ENCODE data around the gene AGAP2. TPM values are rescaled to one million over a fixed set of nuclear protein-coding genes. Genes with fewer than 3 reads are reported as not detected.

The AGAP2 gene
- polyA plus RNA-seq, 1 experiment = 0.05 TPM

- ChIA-PET POLR2A (no interaction called here), CTCF (interaction anchor here (1.4 kb wide), 1 partner anchor 16 kb away, joined by 4 read pairs; no protein-coding TSS in a partner anchor)
- TF ChIP-seq, protein P1, sequence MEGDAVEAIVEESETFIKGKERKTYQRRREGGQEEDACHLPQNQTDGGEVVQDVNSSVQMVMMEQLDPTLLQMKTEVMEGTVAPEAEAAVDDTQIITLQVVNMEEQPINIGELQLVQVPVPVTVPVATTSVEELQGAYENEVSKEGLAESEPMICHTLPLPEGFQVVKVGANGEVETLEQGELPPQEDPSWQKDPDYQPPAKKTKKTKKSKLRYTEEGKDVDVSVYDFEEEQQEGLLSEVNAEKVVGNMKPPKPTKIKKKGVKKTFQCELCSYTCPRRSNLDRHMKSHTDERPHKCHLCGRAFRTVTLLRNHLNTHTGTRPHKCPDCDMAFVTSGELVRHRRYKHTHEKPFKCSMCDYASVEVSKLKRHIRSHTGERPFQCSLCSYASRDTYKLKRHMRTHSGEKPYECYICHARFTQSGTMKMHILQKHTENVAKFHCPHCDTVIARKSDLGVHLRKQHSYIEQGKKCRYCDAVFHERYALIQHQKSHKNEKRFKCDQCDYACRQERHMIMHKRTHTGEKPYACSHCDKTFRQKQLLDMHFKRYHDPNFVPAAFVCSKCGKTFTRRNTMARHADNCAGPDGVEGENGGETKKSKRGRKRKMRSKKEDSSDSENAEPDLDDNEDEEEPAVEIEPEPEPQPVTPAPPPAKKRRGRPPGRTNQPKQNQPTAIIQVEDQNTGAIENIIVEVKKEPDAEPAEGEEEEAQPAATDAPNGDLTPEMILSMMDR (IDR thresholded peaks at IDR 0.05; ENCODE audit: insufficient read depth, low read depth, low read length) = no peak
- Histone ChIP-seq H3K27me3 (ENCODE audit: control insufficient read depth, insufficient read depth, low read length) (peaks cover 36% of the 10 kb centered on the region), H3K4me3 (ENCODE audit: low read depth, low read length) (no peak overlapping the region), H3K36me3 (ENCODE audit: control insufficient read depth, insufficient read depth, low read length) (peaks cover 5% of the 10 kb centered on the region)
- no peak for DNase-seq (ENCODE audit: low read depth)
These were observed 3.5 kb upstream of the AGAP2 start for GRCh38 chr12:57741844-57742738.

GRCh38 chr12:57741413-57741789 lies 2.9 kb upstream of the AGAP2 start:
- TF ChIP-seq, protein P1 (IDR thresholded peaks at IDR 0.05; ENCODE audit: insufficient read depth, low read depth, low read length) = no peak
- no peak for DNase-seq (ENCODE audit: low read depth)
- ChIA-PET CTCF (interaction anchor here (1.4 kb wide), 1 partner anchor 15 kb away, joined by 4 read pairs; no protein-coding TSS in a partner anchor), POLR2A (no interaction called here)
- H3K4me3 ChIP-seq (ENCODE audit: low read depth, low read length) = no peak overlapping the region
- H3K36me3 ChIP-seq (ENCODE audit: control insufficient read depth, insufficient read depth, low read length) = peaks cover under 1% of the 10 kb centered on the region; the same call in 1 of the 2 replicates
- peaks cover 43% of the 10 kb centered on the region for H3K27me3 ChIP-seq (ENCODE audit: control insufficient read depth, insufficient read depth, low read length)

- Histone ChIP-seq H3K36me3 (ENCODE audit: control insufficient read depth, insufficient read depth, low read length) (no peaks in the 10 kb centered on the region), H3K4me3 (ENCODE audit: low read depth, low read length) (no peak overlapping the region), H3K27me3 (ENCODE audit: control insufficient read depth, insufficient read depth, low read length) (peaks cover 45% of the 10 kb centered on the region)
- TF ChIP-seq, protein P1 (IDR thresholded peaks at IDR 0.05; ENCODE audit: insufficient read depth, low read depth, low read length) = no peak
- DNase-seq (ENCODE audit: low read depth) = no peak
- ChIA-PET POLR2A (no interaction called here), CTCF (interaction anchor here (0.6 to 1.8 kb wide), 4 partner anchors 10 to 148 kb away, joined by 3 to 5 read pairs (median 4); no protein-coding TSS in a partner anchor)
These were observed 2.3 kb upstream of the AGAP2 start for GRCh38 chr12:57740656-57741412.

DNA sequence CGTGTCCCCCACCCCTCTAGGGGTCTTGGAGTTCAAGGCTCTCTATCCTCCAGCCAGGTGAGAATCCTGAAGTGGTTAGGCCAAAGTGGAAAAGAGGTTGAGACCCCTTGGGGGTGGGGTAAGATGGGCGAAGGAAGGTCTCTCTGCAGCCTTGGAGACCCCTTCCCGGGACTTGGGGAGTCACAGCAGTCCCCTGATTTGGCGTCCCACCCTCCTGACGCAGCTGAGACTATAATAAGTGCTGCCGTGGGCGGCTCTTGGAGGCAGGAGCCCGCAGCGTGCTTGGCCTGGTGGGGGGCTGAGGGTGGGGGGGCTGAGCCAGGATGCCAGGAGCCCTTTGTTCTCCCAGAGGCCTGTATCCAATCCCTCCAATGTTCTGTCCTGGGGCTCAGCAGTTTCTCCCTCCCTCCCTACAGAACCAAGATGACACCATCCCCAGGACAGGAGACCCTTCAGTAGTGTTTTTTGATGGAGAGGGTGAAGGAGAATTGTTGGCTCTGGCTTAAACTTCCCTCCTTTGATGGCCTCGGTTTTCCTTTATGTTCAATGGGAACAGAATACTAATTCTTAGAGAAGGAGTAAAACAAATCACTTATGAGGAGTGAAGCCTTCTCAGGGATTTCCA lies 1.5 kb upstream of the AGAP2 start:
- Histone ChIP-seq H3K27me3 (ENCODE audit: control insufficient read depth, insufficient read depth, low read length) (peaks cover 48% of the 10 kb centered on the region), H3K4me3 (ENCODE audit: low read depth, low read length) (no peak overlapping the region), H3K36me3 (ENCODE audit: control insufficient read depth, insufficient read depth, low read length) (no peaks in the 10 kb centered on the region)
- TF ChIP-seq, protein P1 (IDR thresholded peaks at IDR 0.05; ENCODE audit: insufficient read depth, low read depth, low read length) = no peak
- CTCF ChIA-PET = interaction anchor here (0.6 to 1.8 kb wide), 3 partner anchors 9 to 147 kb away, joined by 3 to 5 read pairs (median 3); no protein-coding TSS in a partner anchor
- no peak for DNase-seq (ENCODE audit: low read depth)
- POLR2A ChIA-PET = no interaction called here
